Measurements from ENCODE around the gene KIF3B. TPM values are rescaled to one million over a fixed set of nuclear protein-coding genes. Genes with fewer than 3 reads are reported as not detected.
A peak's percentile ranks its signal among the peaks of the same experiment; 100 is the strongest.

The KIF3B gene
- total and polyA plus RNA-seq, 2 of the 13 experiments (the other 11 are each of a cell fraction or from before 2014, with no cell fraction given) = 23.6 to 28.8 TPM

GRCh38 chr20:32289661-32290431, 12.4 kb downstream of the KIF3B start (continued):
- TF ChIP-seq ARNTL (CRISPR knock-in tag; IDR thresholded peaks at IDR 0.05) = peak; percentile 4; the same call in 1 of the 2 replicates
- TF ChIP-seq ZXDC (CRISPR knock-in tag; IDR thresholded peaks at IDR 0.05) = 0 out of 2 replicates have a peak, but pooled peaks have one; percentile 1
- no peak for TF ChIP-seq KDM2A (CRISPR knock-in tag; IDR thresholded peaks at IDR 0.05; ENCODE audit: borderline replicate concordance, low read depth)
- peak; percentile 57; the same call in 1 of the 2 replicates for TF ChIP-seq ZFP36L1 (CRISPR knock-in tag; IDR thresholded peaks at IDR 0.05)
- TF ChIP-seq ZNF607 (CRISPR knock-in tag; IDR thresholded peaks at IDR 0.05; ENCODE audit: borderline replicate concordance) = peak; percentile 96; the same call in 1 of the 2 replicates
- TF ChIP-seq SNRNP70 (IDR thresholded peaks at IDR 0.05; ENCODE audit: low read depth, low read length) = no peak
- TF ChIP-seq ZNF790 (CRISPR knock-in tag; IDR thresholded peaks at IDR 0.05; ENCODE audit: borderline replicate concordance) = no peak
- no peak; the same call in 1 of the 2 replicates for TF ChIP-seq KMT2B (CRISPR knock-in tag; IDR thresholded peaks at IDR 0.05)
- TF ChIP-seq, protein P1, sequence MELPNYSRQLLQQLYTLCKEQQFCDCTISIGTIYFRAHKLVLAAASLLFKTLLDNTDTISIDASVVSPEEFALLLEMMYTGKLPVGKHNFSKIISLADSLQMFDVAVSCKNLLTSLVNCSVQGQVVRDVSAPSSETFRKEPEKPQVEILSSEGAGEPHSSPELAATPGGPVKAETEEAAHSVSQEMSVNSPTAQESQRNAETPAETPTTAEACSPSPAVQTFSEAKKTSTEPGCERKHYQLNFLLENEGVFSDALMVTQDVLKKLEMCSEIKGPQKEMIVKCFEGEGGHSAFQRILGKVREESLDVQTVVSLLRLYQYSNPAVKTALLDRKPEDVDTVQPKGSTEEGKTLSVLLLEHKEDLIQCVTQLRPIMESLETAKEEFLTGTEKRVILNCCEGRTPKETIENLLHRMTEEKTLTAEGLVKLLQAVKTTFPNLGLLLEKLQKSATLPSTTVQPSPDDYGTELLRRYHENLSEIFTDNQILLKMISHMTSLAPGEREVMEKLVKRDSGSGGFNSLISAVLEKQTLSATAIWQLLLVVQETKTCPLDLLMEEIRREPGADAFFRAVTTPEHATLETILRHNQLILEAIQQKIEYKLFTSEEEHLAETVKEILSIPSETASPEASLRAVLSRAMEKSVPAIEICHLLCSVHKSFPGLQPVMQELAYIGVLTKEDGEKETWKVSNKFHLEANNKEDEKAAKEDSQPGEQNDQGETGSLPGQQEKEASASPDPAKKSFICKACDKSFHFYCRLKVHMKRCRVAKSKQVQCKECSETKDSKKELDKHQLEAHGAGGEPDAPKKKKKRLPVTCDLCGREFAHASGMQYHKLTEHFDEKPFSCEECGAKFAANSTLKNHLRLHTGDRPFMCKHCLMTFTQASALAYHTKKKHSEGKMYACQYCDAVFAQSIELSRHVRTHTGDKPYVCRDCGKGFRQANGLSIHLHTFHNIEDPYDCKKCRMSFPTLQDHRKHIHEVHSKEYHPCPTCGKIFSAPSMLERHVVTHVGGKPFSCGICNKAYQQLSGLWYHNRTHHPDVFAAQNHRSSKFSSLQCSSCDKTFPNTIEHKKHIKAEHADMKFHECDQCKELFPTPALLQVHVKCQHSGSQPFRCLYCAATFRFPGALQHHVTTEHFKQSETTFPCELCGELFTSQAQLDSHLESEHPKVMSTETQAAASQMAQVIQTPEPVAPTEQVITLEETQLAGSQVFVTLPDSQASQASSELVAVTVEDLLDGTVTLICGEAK (IDR thresholded peaks at IDR 0.05) = no peak
- TF ChIP-seq, protein P1 (CRISPR knock-in tag; IDR thresholded peaks at IDR 0.05) = peak; percentile 91; the same call in 1 of the 2 replicates
